ENCODE results near the gene CPM. TPM values are rescaled to one million over a fixed set of nuclear protein-coding genes. Genes with fewer than 3 reads are reported as not detected.

Gene CPM
- polyA plus RNA-seq, 1 donor (not counting 4 experiments of a cell fraction or from before 2014, with no cell fraction given): 2.5 TPM

DNA sequence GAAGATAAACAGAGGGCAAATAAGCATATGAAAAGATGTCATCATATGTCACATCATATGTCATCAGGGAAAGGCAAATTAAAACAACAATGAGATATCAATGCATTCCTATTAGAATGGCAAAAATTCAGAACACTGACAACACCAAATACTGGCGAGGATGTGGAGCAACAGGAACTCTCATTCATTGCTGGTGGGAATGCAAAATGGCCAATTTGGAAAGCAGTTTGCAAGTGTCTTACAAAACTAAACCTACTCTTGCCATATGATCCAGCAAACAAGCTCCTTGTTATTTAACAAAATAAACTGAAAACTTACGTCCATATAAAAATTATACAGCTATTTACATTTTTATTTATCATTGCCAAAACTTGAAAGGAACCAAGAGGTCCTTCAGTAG, 32.7 kb downstream of the CPM start:
- H3K9me3 ChIP-seq (ENCODE audit: control insufficient read depth, low read depth, low read length): no peaks in the 10 kb centered on the region
- no peak for FAIRE-seq
- H2AFZ ChIP-seq (ENCODE audit: control insufficient read depth, low read length): no peak overlapping the region
- no peaks in the 10 kb centered on the region for H3K79me2 ChIP-seq (ENCODE audit: control insufficient read depth, insufficient read depth, low read length)
- DNase-seq (ENCODE audit: low read depth, low spot score): no peak
- H3K27me3 ChIP-seq (ENCODE audit: control insufficient read depth, extremely low read depth, insufficient read depth, low read length): no peaks in the 10 kb centered on the region
- H4K20me1 ChIP-seq (ENCODE audit: control insufficient read depth, extremely low read depth, insufficient read depth, low read length): no peaks in the 10 kb centered on the region
- H3K4me1 ChIP-seq (ENCODE audit: control insufficient read depth, extremely low read depth, insufficient read depth, low read length): peaks cover 3% of the 10 kb centered on the region
- dilution Hi-C loops (cut with MboI; ENCODE audit: extremely low pct_ligation_motif_present, low sequenced_read_pairs): no loop called here
- no peak overlapping the region for H3K4me2 ChIP-seq (ENCODE audit: control insufficient read depth, extremely low read depth, insufficient read depth, low read depth, low read length)
- no peaks in the 10 kb centered on the region for H3K36me3 ChIP-seq (ENCODE audit: control insufficient read depth in 2 of 2, extremely low read depth in 1 of 2, insufficient read depth in 2 of 2, low read length in 2 of 2)
- no peak for TF ChIP-seq EZH2 (IDR thresholded peaks at IDR 0.05; ENCODE audit: low read length)
- TF ChIP-seq, protein P1, sequence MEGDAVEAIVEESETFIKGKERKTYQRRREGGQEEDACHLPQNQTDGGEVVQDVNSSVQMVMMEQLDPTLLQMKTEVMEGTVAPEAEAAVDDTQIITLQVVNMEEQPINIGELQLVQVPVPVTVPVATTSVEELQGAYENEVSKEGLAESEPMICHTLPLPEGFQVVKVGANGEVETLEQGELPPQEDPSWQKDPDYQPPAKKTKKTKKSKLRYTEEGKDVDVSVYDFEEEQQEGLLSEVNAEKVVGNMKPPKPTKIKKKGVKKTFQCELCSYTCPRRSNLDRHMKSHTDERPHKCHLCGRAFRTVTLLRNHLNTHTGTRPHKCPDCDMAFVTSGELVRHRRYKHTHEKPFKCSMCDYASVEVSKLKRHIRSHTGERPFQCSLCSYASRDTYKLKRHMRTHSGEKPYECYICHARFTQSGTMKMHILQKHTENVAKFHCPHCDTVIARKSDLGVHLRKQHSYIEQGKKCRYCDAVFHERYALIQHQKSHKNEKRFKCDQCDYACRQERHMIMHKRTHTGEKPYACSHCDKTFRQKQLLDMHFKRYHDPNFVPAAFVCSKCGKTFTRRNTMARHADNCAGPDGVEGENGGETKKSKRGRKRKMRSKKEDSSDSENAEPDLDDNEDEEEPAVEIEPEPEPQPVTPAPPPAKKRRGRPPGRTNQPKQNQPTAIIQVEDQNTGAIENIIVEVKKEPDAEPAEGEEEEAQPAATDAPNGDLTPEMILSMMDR (optimal IDR thresholded peaks at IDR 0.05 in 1 of 3, IDR thresholded peaks at IDR 0.05 in 1 of 3, conservative IDR thresholded peaks at IDR 0.05 in 1 of 3; ENCODE audit: extremely low read depth in 1 of 3, insufficient read depth in 2 of 3, low read length in 3 of 3): no peak
- H3K9ac ChIP-seq (ENCODE audit: control insufficient read depth, extremely low read depth, insufficient read depth, low read length): no peak overlapping the region
- H3K9me1 ChIP-seq (ENCODE audit: control insufficient read depth, extremely low read depth, insufficient read depth, low read length): no peaks in the 10 kb centered on the region
- no peak overlapping the region for H3K27ac ChIP-seq (ENCODE audit: control insufficient read depth, insufficient read depth, low read length)
- no peak overlapping the region for H3K4me3 ChIP-seq (ENCODE audit: control insufficient read depth in 2 of 3, extremely low read depth in 1 of 3, insufficient read depth in 2 of 3, low read depth in 1 of 3, low read length in 3 of 3)

DNA sequence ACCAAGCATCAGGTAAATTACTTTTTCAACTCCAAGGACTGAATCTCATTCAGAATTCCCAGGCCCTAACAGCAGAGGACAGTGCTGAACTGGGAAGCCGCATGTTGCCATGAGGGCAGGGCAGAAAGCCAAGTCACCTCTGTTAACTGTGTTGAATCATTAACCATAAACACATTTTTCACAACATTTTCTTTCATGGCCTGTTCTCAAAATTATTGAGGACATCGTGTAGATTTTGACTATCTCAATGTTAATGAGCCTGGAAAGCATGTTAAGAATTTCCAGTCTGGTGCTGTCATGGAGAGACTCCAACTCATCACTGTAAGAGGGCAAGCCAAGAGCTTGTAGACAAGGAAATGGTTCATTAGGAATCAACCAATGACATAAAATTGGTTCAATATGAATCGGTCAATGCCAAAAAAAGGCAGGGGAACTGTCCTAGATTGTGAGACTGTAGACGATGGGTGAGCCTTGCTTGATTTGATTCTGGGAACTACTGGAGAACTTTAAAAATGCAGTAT, 33.7 kb downstream of the CPM start:
- no peaks in the 10 kb centered on the region for H4K20me1 ChIP-seq (ENCODE audit: control insufficient read depth, extremely low read depth, insufficient read depth, low read length)
- no peaks in the 10 kb centered on the region for H3K27me3 ChIP-seq (ENCODE audit: control insufficient read depth, extremely low read depth, insufficient read depth, low read length)
- H3K9ac ChIP-seq (ENCODE audit: control insufficient read depth, extremely low read depth, insufficient read depth, low read length): no peak overlapping the region
- H3K4me2 ChIP-seq (ENCODE audit: control insufficient read depth, extremely low read depth, insufficient read depth, low read depth, low read length): no peak overlapping the region
- dilution Hi-C loops (cut with MboI; ENCODE audit: extremely low pct_ligation_motif_present, low sequenced_read_pairs): no loop called here
- H3K4me3 ChIP-seq (ENCODE audit: control insufficient read depth in 2 of 3, extremely low read depth in 1 of 3, insufficient read depth in 2 of 3, low read depth in 1 of 3, low read length in 3 of 3): no peak overlapping the region
- H3K36me3 ChIP-seq (ENCODE audit: control insufficient read depth in 2 of 2, extremely low read depth in 1 of 2, insufficient read depth in 2 of 2, low read length in 2 of 2): no peaks in the 10 kb centered on the region
- H3K9me1 ChIP-seq (ENCODE audit: control insufficient read depth, extremely low read depth, insufficient read depth, low read length): no peaks in the 10 kb centered on the region
- no peak for DNase-seq (ENCODE audit: low read depth, low spot score)
- no peaks in the 10 kb centered on the region for H3K9me3 ChIP-seq (ENCODE audit: control insufficient read depth, low read depth, low read length)
- TF ChIP-seq EZH2 (IDR thresholded peaks at IDR 0.05; ENCODE audit: low read length): no peak
- TF ChIP-seq, protein P1 (optimal IDR thresholded peaks at IDR 0.05 in 1 of 3, IDR thresholded peaks at IDR 0.05 in 1 of 3, conservative IDR thresholded peaks at IDR 0.05 in 1 of 3; ENCODE audit: extremely low read depth in 1 of 3, insufficient read depth in 2 of 3, low read length in 3 of 3): peak; percentile 67 to 77 (median 74)
- no peak overlapping the region for H2AFZ ChIP-seq (ENCODE audit: control insufficient read depth, low read length)
- no peak overlapping the region for H3K27ac ChIP-seq (ENCODE audit: control insufficient read depth, insufficient read depth, low read length)
- H3K4me1 ChIP-seq (ENCODE audit: control insufficient read depth, extremely low read depth, insufficient read depth, low read length): peaks cover 3% of the 10 kb centered on the region
- peak; percentile 51 for FAIRE-seq
- no peaks in the 10 kb centered on the region for H3K79me2 ChIP-seq (ENCODE audit: control insufficient read depth, insufficient read depth, low read length)

Data from keratinocyte (primary cell).